GM23248 (cell line): ENCODE data around the gene FIBIN.

Experiments used
- EZH2 ChIP-seq: fragments of 200-600 bp; sonication (generic); IDR thresholded peaks from 2 replicates; pipeline ENCODE4 v1.6.1; 2018; ENCODE audit warnings: antibody characterized with exemption, mild to moderate bottlenecking; ENCODE audit not compliant: insufficient read depth, poor library complexity, severe bottlenecking
- EZH2phosphoT487 ChIP-seq: fragments of 200-600 bp; sonication (generic); IDR thresholded peaks from 2 replicates; pipeline ENCODE4 v1.6.1; 2018; ENCODE audit warnings: antibody characterized with exemption, moderate library complexity, mild to moderate bottlenecking, low read depth; ENCODE audit not compliant: insufficient read depth

GRCh38 chr11:27012234-27012921 is 18.5 kb downstream of the FIBIN start:
- no peak for TF ChIP-seq EZH2
- no peak for TF ChIP-seq EZH2phosphoT487
